ENCODE results near the gene TTYH2. TPM values are rescaled to one million over a fixed set of nuclear protein-coding genes. Genes with fewer than 3 reads are reported as not detected.

The TTYH2 gene
- total and polyA plus RNA-seq, 2 donors (not counting 1 experiment from before 2014, with no cell fraction given): 3.0 to 3.1 TPM

GRCh38 chr17:74185571-74186185 lies 27.7 kb upstream of the TTYH2 start:
- no peak overlapping the region for H3K4me3 ChIP-seq (ENCODE audit: control extremely low read depth in 1 of 5, extremely low read depth in 1 of 5, insufficient read depth in 1 of 5, low read depth in 2 of 5, low read length in 4 of 5)
- H3K27ac ChIP-seq (ENCODE audit: low read length in 2 of 2): no peak overlapping the region
- H4K20me1 ChIP-seq (ENCODE audit: control insufficient read depth, insufficient read depth, low read length, poor library complexity, severe bottlenecking): no peaks in the 10 kb centered on the region
- peaks cover 0 to 5% (median 3%) of the 10 kb centered on the region in 3 donors for H3K9me3 ChIP-seq (ENCODE audit: control extremely low read depth in 1 of 3, control insufficient read depth in 2 of 3, insufficient read depth in 1 of 3, low read length in 2 of 3)
- ChIA-PET CTCF (no interaction called here), POLR2A (no interaction called here)
- H3K9ac ChIP-seq (ENCODE audit: low read length): no peak overlapping the region
- ATAC-seq (ENCODE audit: low read depth) (no peak), DNase-seq (no peak)
- intact Hi-C loops (cut with micrococcal nuclease): no loop called here
- H3K4me3 Mint-ChIP-seq: no peak overlapping the region
- no peaks in the 10 kb centered on the region for H3K4me1 Mint-ChIP-seq
- no peak overlapping the region for H3K4me2 ChIP-seq (replicated peaks; ENCODE audit: low read depth, low read length, poor library complexity, severe bottlenecking)
- no peaks in the 10 kb centered on the region for H3K36me3 ChIP-seq (replicated peaks in 1 of 2; ENCODE audit: control extremely low read depth in 1 of 2, control insufficient read depth in 1 of 2, extremely low read depth in 1 of 2, insufficient read depth in 2 of 2, low read length in 1 of 2)
- 88% methylated on average over 3 of the region's 9 CpGs for WGBS (ENCODE audit: insufficient coverage)
- no peak overlapping the region for H2AFZ ChIP-seq (ENCODE audit: insufficient read depth, low read depth, low read length, poor library complexity, severe bottlenecking)
- TF ChIP-seq EZH2 (IDR thresholded peaks at IDR 0.05; ENCODE audit: borderline replicate concordance, insufficient read depth, low read depth, low read length, poor library complexity, severe bottlenecking): no peak
- no peak for TF ChIP-seq CTCF (IDR thresholded peaks at IDR 0.05)
- H3K79me2 ChIP-seq (ENCODE audit: control insufficient read depth, insufficient read depth, low read length): no peaks in the 10 kb centered on the region
- H3K27me3 ChIP-seq (replicated peaks in 1 of 4; ENCODE audit: control extremely low read depth in 1 of 4, control insufficient read depth in 3 of 4, insufficient read depth in 4 of 4, low read length in 3 of 4): peaks cover 0 to 3% (median 0%) of the 10 kb centered on the region in 4 experiments
- H3K9me3 Mint-ChIP-seq (ENCODE audit: insufficient read depth): peaks cover 2% of the 10 kb centered on the region
- no peak overlapping the region for H3K27ac Mint-ChIP-seq
- H3K27me3 Mint-ChIP-seq: peaks cover 30% of the 10 kb centered on the region
- H3K4me1 ChIP-seq (ENCODE audit: control insufficient read depth in 2 of 2, insufficient read depth in 2 of 2, low read length in 2 of 2): no peaks in the 10 kb centered on the region

GRCh38 chr17:74186498-74186897 lies 26.9 kb upstream of the TTYH2 start:
- Mint-ChIP-seq H3K9me3 (ENCODE audit: insufficient read depth) (peaks cover 2% of the 10 kb centered on the region), H3K27me3 (peaks cover 30% of the 10 kb centered on the region), H3K4me1 (no peaks in the 10 kb centered on the region), H3K27ac (no peak overlapping the region), H3K4me3 (no peak overlapping the region)
- DNase-seq (no peak), ATAC-seq (ENCODE audit: low read depth) (no peak)
- intact Hi-C loops (cut with micrococcal nuclease): no loop called here
- TF ChIP-seq CTCF (IDR thresholded peaks at IDR 0.05) (no peak), EZH2 (IDR thresholded peaks at IDR 0.05; ENCODE audit: borderline replicate concordance, insufficient read depth, low read depth, low read length, poor library complexity, severe bottlenecking) (no peak)
- no peaks in the 10 kb centered on the region for H3K79me2 ChIP-seq (ENCODE audit: control insufficient read depth, insufficient read depth, low read length)
- H3K9me3 ChIP-seq (ENCODE audit: control extremely low read depth in 1 of 3, control insufficient read depth in 2 of 3, insufficient read depth in 1 of 3, low read length in 2 of 3): peaks cover 0 to 5% (median 3%) of the 10 kb centered on the region in 3 donors
- no peak overlapping the region for H3K4me2 ChIP-seq (replicated peaks; ENCODE audit: low read depth, low read length, poor library complexity, severe bottlenecking)
- POLR2A ChIA-PET: no interaction called here
- H3K9ac ChIP-seq (ENCODE audit: low read length): no peak overlapping the region
- H3K4me1 ChIP-seq (ENCODE audit: control insufficient read depth in 2 of 2, insufficient read depth in 2 of 2, low read length in 2 of 2): no peaks in the 10 kb centered on the region
- H4K20me1 ChIP-seq (ENCODE audit: control insufficient read depth, insufficient read depth, low read length, poor library complexity, severe bottlenecking): no peaks in the 10 kb centered on the region
- H3K27ac ChIP-seq (ENCODE audit: low read length in 2 of 2): no peak overlapping the region
- CTCF ChIA-PET: no interaction called here
- H3K4me3 ChIP-seq (ENCODE audit: control extremely low read depth in 1 of 5, extremely low read depth in 1 of 5, insufficient read depth in 1 of 5, low read depth in 2 of 5, low read length in 4 of 5): no peak overlapping the region
- no peaks in the 10 kb centered on the region for H3K36me3 ChIP-seq (replicated peaks in 1 of 2; ENCODE audit: control extremely low read depth in 1 of 2, control insufficient read depth in 1 of 2, extremely low read depth in 1 of 2, insufficient read depth in 2 of 2, low read length in 1 of 2)
- WGBS (ENCODE audit: insufficient coverage): 93% methylated on average over 14 of the region's 20 CpGs
- no peak overlapping the region for H2AFZ ChIP-seq (ENCODE audit: insufficient read depth, low read depth, low read length, poor library complexity, severe bottlenecking)
- H3K27me3 ChIP-seq (replicated peaks in 1 of 4; ENCODE audit: control extremely low read depth in 1 of 4, control insufficient read depth in 3 of 4, insufficient read depth in 4 of 4, low read length in 3 of 4): peaks cover 0 to 3% (median under 1%) of the 10 kb centered on the region in 4 experiments
